Breast epithelium (tissue), 4 donors: ENCODE measurements around the gene FEV. TPM values are rescaled to one million over a fixed set of nuclear protein-coding genes. Genes with fewer than 3 reads are reported as not detected.
"Not testable (repeated sequence)": the region's sequence is repeated elsewhere in the genome, so short reads cannot be mapped to it uniquely, and the experiment has no call there.

ENCODE experiments used
- DNase-seq, 2 donors: peaks; one replicate each; pipeline ENCODE4 v3.0.0-alpha.2; 2019; ENCODE audit warnings: low spot score in 2 of 2
- H3K27ac ChIP-seq, 2 donors: fragments of 200-600 bp; sonication (generic) in 1 of 2; one replicate each; pipeline ENCODE4 v1.5.1; 2016 to 2019; ENCODE audit warnings: mild to moderate bottlenecking in 1 of 2
- H3K27me3 ChIP-seq, 2 donors: fragments of 200-600 bp; sonication (generic) in 1 of 2; one replicate each; pipeline versions ENCODE4 v1.5.1 to v1.6.0; 2017 to 2019; ENCODE audit warnings: control low read depth in 1 of 2, mild to moderate bottlenecking in 1 of 2
- H3K36me3 ChIP-seq: fragments of 200-600 bp; one replicate; pipeline ENCODE4 v1.5.1; 2019
- H3K4me1 ChIP-seq, 2 donors: fragments of 200-600 bp; sonication (generic); one replicate each; pipeline ENCODE4 v1.5.1; 2016 to 2019; ENCODE audit warnings: control low read depth in 1 of 2
- H3K4me3 ChIP-seq, 3 donors: fragments of 200-600 bp; sonication (generic); 1 replicate in 2 of 3; 2 replicates in 1 of 3; pipeline ENCODE4 v1.5.1; 2016 to 2019; ENCODE audit warnings: mild to moderate bottlenecking in 3 of 3, moderate library complexity in 2 of 3
- H3K9me3 ChIP-seq, 2 donors: fragments of 200-600 bp; sonication (generic) in 1 of 2; one replicate each; pipeline ENCODE4 v1.5.1; 2016 to 2019; ENCODE audit warnings: control low read depth in 1 of 2
- POLR2A ChIP-seq: fragments of 450-650 bp; IDR thresholded peaks from one replicate; pipeline ENCODE4 v1.6.1; 2016; ENCODE audit warnings: antibody characterized with exemption, mild to moderate bottlenecking, moderate library complexity
- POLR2AphosphoS5 ChIP-seq, 3 donors: sonication (generic); formaldehyde crosslinking; IDR thresholded peaks; one replicate each; pipeline ENCODE4 v1.6.1; 2017; ENCODE audit warnings: antibody characterized with exemption in 3 of 3
- intact Hi-C: fragments of 100-400 bp; cut with DNase I; formaldehyde crosslinking; loops from one replicate; pipeline ENCODE4 v1.15.1; 2023; ENCODE audit warnings: low total_unique reads
- total RNA-seq, 3 donors: library from RNA; depleted of rRNA; stranded (reverse); fragments of >200 nt; gene quantifications; one replicate each; pipeline ENCODE4 v1.1.0, GENCODE V29; 2016
- TF ChIP-seq, protein P1 (sequence below), 3 donors: fragments of 450-650 bp; IDR thresholded peaks; one replicate each; pipeline ENCODE4 v1.5.1; 2016 to 2017; ENCODE audit warnings: antibody characterized with exemption in 3 of 3, mild to moderate bottlenecking in 3 of 3, moderate library complexity in 3 of 3

The FEV gene
- total RNA-seq, 3 donors from 2014 or later, result not detected

- peaks cover 0 to 21% of the 10 kb centered on the region in 2 donors for H3K27me3 ChIP-seq
- H3K36me3 ChIP-seq, result no peaks in the 10 kb centered on the region
- no peaks in the 10 kb centered on the region for H3K4me1 ChIP-seq
- no peak overlapping the region for H3K27ac ChIP-seq
- DNase-seq, result no peak
- H3K9me3 ChIP-seq, result no peaks in the 10 kb centered on the region
- H3K4me3 ChIP-seq, result no peak overlapping the region
- TF ChIP-seq, protein P1, sequence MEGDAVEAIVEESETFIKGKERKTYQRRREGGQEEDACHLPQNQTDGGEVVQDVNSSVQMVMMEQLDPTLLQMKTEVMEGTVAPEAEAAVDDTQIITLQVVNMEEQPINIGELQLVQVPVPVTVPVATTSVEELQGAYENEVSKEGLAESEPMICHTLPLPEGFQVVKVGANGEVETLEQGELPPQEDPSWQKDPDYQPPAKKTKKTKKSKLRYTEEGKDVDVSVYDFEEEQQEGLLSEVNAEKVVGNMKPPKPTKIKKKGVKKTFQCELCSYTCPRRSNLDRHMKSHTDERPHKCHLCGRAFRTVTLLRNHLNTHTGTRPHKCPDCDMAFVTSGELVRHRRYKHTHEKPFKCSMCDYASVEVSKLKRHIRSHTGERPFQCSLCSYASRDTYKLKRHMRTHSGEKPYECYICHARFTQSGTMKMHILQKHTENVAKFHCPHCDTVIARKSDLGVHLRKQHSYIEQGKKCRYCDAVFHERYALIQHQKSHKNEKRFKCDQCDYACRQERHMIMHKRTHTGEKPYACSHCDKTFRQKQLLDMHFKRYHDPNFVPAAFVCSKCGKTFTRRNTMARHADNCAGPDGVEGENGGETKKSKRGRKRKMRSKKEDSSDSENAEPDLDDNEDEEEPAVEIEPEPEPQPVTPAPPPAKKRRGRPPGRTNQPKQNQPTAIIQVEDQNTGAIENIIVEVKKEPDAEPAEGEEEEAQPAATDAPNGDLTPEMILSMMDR (IDR thresholded peaks at IDR 0.05), result no peak
- TF ChIP-seq POLR2AphosphoS5 (IDR thresholded peaks at IDR 0.05), result no peak
- TF ChIP-seq POLR2A, result no peak
- intact Hi-C loops, result no loop called here
Observed at GRCh38 chr2:218946621-218947020, 38.4 kb downstream of the FEV start.

DNA sequence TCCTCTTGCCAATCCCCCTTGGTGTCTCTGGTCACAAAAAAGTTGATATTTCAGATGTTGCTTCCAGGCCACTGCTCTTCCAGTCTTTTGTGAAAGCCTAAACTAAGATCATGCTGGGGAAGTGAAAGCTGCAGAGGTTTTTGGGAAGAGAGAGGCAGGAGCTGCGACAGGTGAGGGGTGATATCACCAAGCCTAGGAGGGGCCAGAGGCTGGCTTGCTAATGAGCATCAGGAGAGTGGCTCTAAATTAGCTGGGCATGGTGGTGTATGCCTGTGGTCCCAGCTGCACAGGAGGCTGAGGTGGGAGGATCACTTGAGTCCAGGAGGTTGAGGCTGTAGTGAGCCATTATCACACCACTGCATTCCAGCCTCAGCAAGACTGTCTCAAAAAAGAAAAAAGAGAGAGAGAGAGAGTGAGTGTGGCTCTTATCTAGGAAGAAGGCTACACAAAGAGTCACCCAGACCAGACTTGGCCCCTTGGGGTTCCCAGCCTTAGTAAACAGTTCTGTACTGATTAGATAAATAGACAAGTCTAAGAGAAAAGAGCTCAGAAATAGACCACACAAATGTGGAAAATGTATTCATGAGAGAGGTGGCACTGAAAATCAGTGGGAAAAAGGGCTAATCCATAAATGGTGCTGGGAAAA is 40.1 kb downstream of the FEV start:
- no peaks in the 10 kb centered on the region for H3K9me3 ChIP-seq
- intact Hi-C loops, result no loop called here
- no peak overlapping the region for H3K27ac ChIP-seq
- H3K4me3 ChIP-seq, result no peak overlapping the region
- no peak for DNase-seq
- H3K27me3 ChIP-seq, result peaks cover 0 to 21% of the 10 kb centered on the region in 2 donors
- H3K4me1 ChIP-seq, result no peaks in the 10 kb centered on the region
- no peaks in the 10 kb centered on the region for H3K36me3 ChIP-seq
- TF ChIP-seq, protein P1 (IDR thresholded peaks at IDR 0.05), result no peak
- TF ChIP-seq POLR2AphosphoS5 (IDR thresholded peaks at IDR 0.05), result no peak
- no peak for TF ChIP-seq POLR2A

DNA sequence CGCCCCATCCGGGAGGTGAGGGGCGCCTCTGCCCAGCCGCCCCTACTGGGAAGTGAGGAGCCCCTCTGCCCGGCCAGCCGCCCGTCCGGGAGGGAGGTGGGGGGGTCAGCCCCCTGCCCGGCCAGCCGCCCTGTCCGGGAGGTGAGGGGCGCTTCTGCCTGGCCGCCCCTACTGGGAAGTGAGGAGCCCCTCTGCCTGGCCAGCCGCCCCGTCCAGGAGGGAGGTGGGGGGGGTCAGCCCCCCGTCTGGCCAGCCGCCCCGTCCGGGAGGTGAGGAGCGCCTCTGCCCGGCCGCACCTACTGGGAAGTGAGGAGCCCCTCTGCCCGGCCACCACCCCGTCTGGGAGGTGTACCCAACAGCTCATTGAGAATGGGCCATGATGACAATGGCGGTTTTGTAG is 53.2 kb downstream of the FEV start:
- H3K4me1 ChIP-seq, H3K27ac ChIP-seq, H3K27me3 ChIP-seq, H3K36me3 ChIP-seq, DNase-seq, H3K9me3 ChIP-seq, intact Hi-C loops, H3K4me3 ChIP-seq: not testable (repeated sequence)

Other genes with a start within 250 kb of the FEV start
- gene CYP27A1, start 203.0 kb downstream of the FEV start, total RNA-seq, result 10 to 100 TPM; 25.6 to 65.0 (median 28.8) TPM
- not detected for gene PRKAG3, start 153.4 kb downstream of the FEV start, total RNA-seq
- gene WNT6, start 125.4 kb downstream of the FEV start, total RNA-seq, result 1 to 10 TPM in 2 of 3 donors, under 1 TPM in 1; 0.48 to 3.3 (median 1.3) TPM
- 1 to 10 TPM in 1 of 3 donors, under 1 TPM in 1, not detected in 1; 0.88 to 2.9 TPM for gene WNT10A, start 104.3 kb downstream of the FEV start, total RNA-seq
- gene CDK5R2, start 25.5 kb downstream of the FEV start, total RNA-seq, result not detected
- gene CRYBA2, start 8.2 kb upstream of the FEV start, total RNA-seq, result not detected
- gene CFAP65, start 56.3 kb upstream of the FEV start, total RNA-seq, result under 1 TPM in 1 of 3 donors, not detected in 2; 0.33 TPM
- gene IHH, start 75.7 kb upstream of the FEV start, total RNA-seq, result under 1 TPM in 2 of 3 donors, not detected in 1; 0.16 to 0.66 TPM
- gene NHEJ1, start 175.6 kb upstream of the FEV start, total RNA-seq, result 10 to 100 TPM; 13.4 to 19.8 (median 17.6) TPM
- 1 to 10 TPM in 2 of 3 donors, under 1 TPM in 1; 0.48 to 3.4 (median 2.0) TPM for gene SLC23A3, start 184.8 kb upstream of the FEV start, total RNA-seq
- 10 to 100 TPM; 37.0 to 60.3 (median 37.2) TPM for gene CNPPD1, start 191.7 kb upstream of the FEV start, total RNA-seq
- 10 to 100 TPM; 58.7 to 79.7 (median 66.3) TPM for gene RETREG2, start 193.1 kb upstream of the FEV start, total RNA-seq
- gene ZFAND2B, start 221.6 kb upstream of the FEV start, total RNA-seq, result 10 to 100 TPM; 43.6 to 52.0 (median 45.0) TPM
- gene ABCB6, start 233.8 kb upstream of the FEV start, total RNA-seq, result 10 to 100 TPM; 14.5 to 26.9 (median 18.9) TPM
- 10 to 100 TPM; 35.6 to 44.5 (median 37.0) TPM for gene ATG9A, start 244.5 kb upstream of the FEV start, total RNA-seq
- 100 to 1,000 TPM in 1 of 3 donors, 10 to 100 TPM in 2; 29.3 to 101 (median 67.8) TPM for gene ANKZF1, start 244.6 kb upstream of the FEV start, total RNA-seq